NOMO-1 treated with DMSO at 0.1 percent for 48 hours (cell line): ENCODE data around the gene KDM6A.
"Not testable (repeated sequence)": the region's sequence is repeated elsewhere in the genome, so short reads cannot be mapped to it uniquely, and the experiment has no call there.

Experiments
- DNase-seq: peaks from one replicate; lab custom pipeline; 2025; ENCODE audit not compliant: unreplicated experiment; lab: John Stamatoyannopoulos, UW

The KDM6A gene

GRCh38 chrX:44872821-44873414, at the start of gene KDM6A:
Gene KDM6A, plus strand, starts transcription at chrX:44873188. Its CDS starts 364 bp downstream, at chrX:44873552.
- DNase-seq: peak; percentile 97

- DNase-seq: not testable (repeated sequence)
Measured at GRCh38 chrX:44823193-44823592, 49.8 kb upstream of the KDM6A start.

- DNase-seq: no peak
Measured at GRCh38 chrX:44828008-44828605, 44.9 kb upstream of the KDM6A start.

- no peak for DNase-seq
Measured at GRCh38 chrX:44829832-44830231, 43.2 kb upstream of the KDM6A start.

GRCh38 chrX:44842550-44843317, 30.3 kb upstream of the KDM6A start:
- no peak for DNase-seq

GRCh38 chrX:44843318-44843702, 29.7 kb upstream of the KDM6A start:
- DNase-seq: no peak

GRCh38 chrX:44843753-44844152, 29.2 kb upstream of the KDM6A start, which contains the start of gene DUSP21:
Gene DUSP21, plus strand, starts transcription at chrX:44844021. Its CDS starts 112 bp downstream, at chrX:44844133.
- DNase-seq: no peak

- no peak for DNase-seq
Measured at GRCh38 chrX:44844204-44844603, 28.8 kb upstream of the KDM6A start.

- DNase-seq: not testable (repeated sequence)
Measured at GRCh38 chrX:44850891-44851290, 22.1 kb upstream of the KDM6A start.

GRCh38 chrX:44871114-44871645, 1.8 kb upstream of the KDM6A start:
- DNase-seq: no peak

GRCh38 chrX:44871931-44872820, 812 bp upstream of the KDM6A start:
- DNase-seq: peak; percentile 58

- DNase-seq: peak; percentile 64
Measured at GRCh38 chrX:44873415-44874276, 658 bp downstream of the KDM6A start.

GRCh38 chrX:44874420-44875184, 1.6 kb downstream of the KDM6A start:
- DNase-seq: peak; percentile 31

GRCh38 chrX:44875185-44875489, 2.1 kb downstream of the KDM6A start:
- no peak for DNase-seq

- DNase-seq: no peak
Measured at GRCh38 chrX:44876086-44876485, 3.1 kb downstream of the KDM6A start.

- no peak for DNase-seq
Measured at GRCh38 chrX:44876767-44877166, 3.8 kb downstream of the KDM6A start.

GRCh38 chrX:44878780-44879179, 5.8 kb downstream of the KDM6A start:
- no peak for DNase-seq

GRCh38 chrX:44881549-44881948, 8.6 kb downstream of the KDM6A start:
- no peak for DNase-seq

- DNase-seq: no peak
Measured at GRCh38 chrX:44882635-44883034, 9.6 kb downstream of the KDM6A start.
